GM12878 (cell line): ENCODE measurements around the gene UBE2O.

Source experiments
- EZH2 ChIP-seq: IDR thresholded peaks from 2 replicates; pipeline ENCODE4 v1.6.1; 2012; ENCODE audit warnings: low read depth, mild to moderate bottlenecking, control low read depth, inconsistent platforms, low read length, borderline replicate concordance; ENCODE audit not compliant: control insufficient read depth
- POLR2A ChIP-seq: IDR thresholded peaks from 2 replicates; pipeline ENCODE4 v1.6.1; 2011; ENCODE audit warnings: low read depth, mild to moderate bottlenecking, low read length
- TARDBP ChIP-seq: IDR thresholded peaks from 2 replicates; pipeline ENCODE4 v1.6.1; 2016; ENCODE audit warnings: borderline replicate concordance
- ZZZ3 ChIP-seq: IDR thresholded peaks from 2 replicates; pipeline ENCODE4 v1.6.1; 2011; ENCODE audit warnings: low read depth; ENCODE audit not compliant: control insufficient read depth, insufficient read length
- TF ChIP-seq, protein P1 (sequence below): IDR thresholded peaks from 2 replicates; pipeline ENCODE4 v1.6.1; 2012; ENCODE audit warnings: low read depth, low read length, improper control_type of control experiment

- no peak for TF ChIP-seq TARDBP
- TF ChIP-seq, protein P1, sequence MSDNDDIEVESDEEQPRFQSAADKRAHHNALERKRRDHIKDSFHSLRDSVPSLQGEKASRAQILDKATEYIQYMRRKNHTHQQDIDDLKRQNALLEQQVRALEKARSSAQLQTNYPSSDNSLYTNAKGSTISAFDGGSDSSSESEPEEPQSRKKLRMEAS, result no peak
- no peak for TF ChIP-seq ZZZ3
- no peak for TF ChIP-seq EZH2
- TF ChIP-seq POLR2A, result no peak
These were observed 84.4 kb downstream of the UBE2O start for GRCh38 chr17:76368545-76368944.
